GM21526 (cell line): ENCODE data around the gene CAMTA2.
"Not testable (repeated sequence)": the region's sequence is repeated elsewhere in the genome, so short reads cannot be mapped to it uniquely, and the experiment has no call there.

Experiments
- ATAC-seq: cut with Tn5 transposase; IDR thresholded peaks from one replicate; pipeline ENCODE4 v1.9.1; 2021; ENCODE audit warnings: moderate library complexity; ENCODE audit not compliant: unreplicated experiment, low FRiP score

CAMTA2 gene

GRCh38 chr17:4934173-4934979 lies 53.1 kb downstream of the CAMTA2 start:
- ATAC-seq, result no peak

DNA sequence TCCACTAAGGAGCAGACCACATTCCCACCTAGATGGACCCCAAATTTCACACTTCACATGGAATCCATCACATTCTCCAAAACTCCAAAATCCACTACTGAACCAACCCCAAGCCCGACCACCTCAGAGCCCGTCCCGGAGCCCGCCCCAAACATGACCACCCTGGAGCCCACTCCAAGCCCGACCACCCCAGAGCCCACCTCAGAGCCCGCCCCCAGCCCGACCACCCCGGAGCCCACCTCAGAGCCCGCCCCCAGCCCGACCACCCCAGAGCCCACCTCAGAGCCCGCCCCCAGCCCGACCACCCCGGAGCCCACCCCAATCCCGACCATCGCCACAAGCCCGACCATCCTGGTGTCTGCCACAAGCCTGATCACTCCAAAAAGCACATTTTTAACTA lies 53.8 kb downstream of the CAMTA2 start:
- no peak for ATAC-seq

GRCh38 chr17:4932756-4933155 lies 54.7 kb downstream of the CAMTA2 start:
- no peak for ATAC-seq

DNA sequence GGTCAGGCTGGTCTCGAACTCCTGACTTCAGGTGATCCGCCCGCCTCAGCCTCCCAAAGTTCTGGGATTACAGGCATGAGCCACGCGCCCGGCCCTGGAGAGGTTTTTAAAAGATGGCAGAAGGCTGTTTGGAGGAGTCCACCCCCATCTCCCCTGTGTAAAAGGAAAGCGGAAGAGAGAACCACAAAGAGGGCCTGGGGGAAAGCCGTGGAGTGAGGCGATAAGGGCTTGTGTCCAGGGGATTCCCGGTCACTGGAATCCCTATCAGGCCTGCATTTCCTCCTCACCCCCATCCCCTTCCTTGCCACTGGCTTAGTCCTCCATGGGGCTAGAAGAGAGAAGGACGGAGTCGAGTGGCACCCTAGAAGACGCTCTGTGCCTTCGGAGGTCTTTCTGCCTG lies 55.5 kb downstream of the CAMTA2 start, which contains the start of gene GP1BA:
Gene GP1BA (plus strand): TSS at position 315 of the 400 bp plus-strand sequence. CDS start 328 bp downstream, outside the sequence.
- ATAC-seq, result no peak

GRCh38 chr17:4928881-4929280 lies 58.6 kb downstream of the CAMTA2 start:
- no peak for ATAC-seq

- not testable (repeated sequence) for ATAC-seq
Observed at GRCh38 chr17:4926577-4927335, 60.7 kb downstream of the CAMTA2 start.

- ATAC-seq, result no peak
Observed at GRCh38 chr17:4921320-4921719, 66.2 kb downstream of the CAMTA2 start.

DNA sequence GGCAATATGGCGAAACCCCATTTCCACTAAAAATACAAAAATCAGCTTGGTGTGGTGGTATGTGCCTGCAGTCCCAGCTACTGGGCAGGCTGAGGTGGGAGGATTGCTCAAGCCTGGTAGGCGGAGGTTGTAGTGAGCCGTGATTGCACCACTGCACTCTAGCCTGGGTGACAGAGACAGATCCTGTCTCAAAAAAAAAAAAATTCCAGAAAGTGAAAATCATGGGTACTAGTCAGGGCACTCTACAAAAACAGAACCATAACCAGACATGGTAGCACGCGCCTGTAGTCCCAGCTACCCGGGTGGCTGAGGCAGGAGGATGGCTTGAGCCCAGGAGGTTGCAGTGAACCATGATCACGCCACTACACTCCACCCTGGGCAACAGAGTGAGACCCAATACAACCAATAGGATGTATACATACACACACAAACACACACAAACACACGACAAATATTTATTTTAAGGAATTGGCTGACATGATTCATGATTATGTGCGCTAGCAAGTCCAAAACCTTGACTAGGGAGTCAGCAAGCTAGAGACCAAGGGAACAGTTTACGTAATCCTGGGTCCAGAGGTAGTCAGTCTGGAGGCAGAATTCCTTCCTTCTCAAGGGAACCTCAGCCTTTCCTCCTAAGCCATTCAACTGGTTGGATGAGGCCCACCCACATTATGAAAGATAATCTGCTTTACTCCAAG lies 67.0 kb downstream of the CAMTA2 start:
- ATAC-seq, result no peak

DNA sequence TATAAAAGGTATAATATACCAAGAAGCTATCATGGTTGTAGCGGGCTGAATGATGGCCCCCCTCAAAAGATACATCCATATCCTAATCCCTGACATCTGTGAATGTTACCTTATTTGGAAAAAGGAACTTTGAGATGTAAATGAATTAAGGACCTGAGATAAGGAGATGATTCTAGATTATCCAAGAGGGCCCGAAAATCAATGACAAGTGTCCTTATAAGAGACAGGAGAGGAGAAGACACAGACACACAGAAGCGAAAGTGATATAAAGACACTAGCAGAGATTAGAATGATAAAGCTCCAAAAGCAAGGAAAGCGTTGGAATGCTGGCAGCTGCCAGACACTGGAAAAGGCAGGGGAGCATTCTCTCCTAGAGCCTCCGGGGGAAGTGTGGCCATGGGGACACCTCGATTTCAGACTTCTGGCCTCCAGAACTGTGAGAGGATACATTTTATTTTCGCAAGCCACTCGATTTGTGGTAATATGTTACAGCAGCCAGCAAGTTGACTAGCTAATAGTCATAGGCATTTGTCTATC lies 67.9 kb downstream of the CAMTA2 start:
- no peak for ATAC-seq
